Cardiac muscle cell (in vitro differentiated cells and primary cell): ENCODE results near the gene PSMC2. TPM values are rescaled to one million over a fixed set of nuclear protein-coding genes. Genes with fewer than 3 reads are reported as not detected.
A peak's percentile ranks its signal among the peaks of the same experiment; 100 is the strongest.

Experiments used
- DNase-seq, 2 donors: peaks; one replicate each; pipeline versions ENCODE4 v3.0.0 to v3.0.0-alpha.2; 2010 to 2017; ENCODE audit warnings: low read depth in 1 of 2, low spot score in 1 of 2
- H3K27ac ChIP-seq: fragments of 200-600 bp; sonication (generic); 2 replicates; pipeline ENCODE4 v1.5.1; 2016
- H3K27me3 ChIP-seq: fragments of 200-600 bp; sonication (generic); 2 replicates; pipeline ENCODE4 v1.6.0; 2016; ENCODE audit warnings: control low read depth
- H3K36me3 ChIP-seq: fragments of 200-600 bp; sonication (generic); 2 replicates; pipeline ENCODE4 v1.5.1; 2016; ENCODE audit warnings: control low read depth
- H3K4me1 ChIP-seq: fragments of 200-600 bp; sonication (generic); 2 replicates; pipeline ENCODE4 v1.8.1; 2017; ENCODE audit warnings: low read depth, mild to moderate bottlenecking, mixed run types
- H3K4me3 ChIP-seq: fragments of 200-600 bp; sonication (generic); 2 replicates; pipeline ENCODE4 v1.5.1; 2016; ENCODE audit warnings: mild to moderate bottlenecking
- H3K9me3 ChIP-seq: fragments of 200-600 bp; sonication (generic); 2 replicates; pipeline ENCODE4 v1.5.1; 2017; ENCODE audit warnings: low read depth, mild to moderate bottlenecking, control low read depth
- CTCF ChIP-seq: IDR thresholded peaks from 2 replicates; pipeline ENCODE4 v1.5.1; 2012; ENCODE audit warnings: low read depth, mild to moderate bottlenecking, low read length
- polyA plus RNA-seq: library from polyadenylated mRNA; unstranded; fragments of >200 nt; fragmentation: Nextera tagmentation; extraction: Ambion mirVana; gene quantifications from 2 replicates; pipeline ENCODE4 v1.2.1, GENCODE V29; 2016
- total RNA-seq: library from RNA; depleted of rRNA; stranded (reverse); fragments of >200 nt; gene quantifications from 2 replicates; pipeline ENCODE4 v1.2.3, GENCODE V29; 2016

Gene PSMC2
- total and polyA plus RNA-seq, 2 experiments from 2014 or later = 75.6 to 156 TPM

GRCh38 chr7:103338864-103339263 lies 8.6 kb upstream of the PSMC2 start:
- H3K36me3 ChIP-seq = peaks cover 44% of the 10 kb centered on the region
- no peak for TF ChIP-seq CTCF

DNA sequence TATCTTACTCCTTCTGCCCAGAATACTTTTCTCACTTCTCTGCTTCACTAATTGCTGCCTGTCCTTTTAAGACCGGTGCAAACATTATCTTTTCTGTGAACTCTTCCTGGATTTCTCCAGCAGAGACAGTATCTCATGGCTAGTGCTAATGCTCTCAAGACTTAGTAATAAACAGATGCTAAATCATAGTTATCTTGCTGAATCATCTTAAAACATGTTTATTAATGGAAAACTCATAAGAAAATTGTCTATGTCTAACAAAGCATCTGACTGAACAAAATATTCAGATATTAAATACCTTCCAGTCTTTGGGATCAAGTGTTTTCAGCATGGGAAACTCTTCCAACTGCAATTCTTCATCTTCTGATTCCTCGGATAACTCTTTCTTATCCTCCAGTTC lies 6.0 kb upstream of the PSMC2 start:
- Histone ChIP-seq H3K27ac (peak overlapping the region; percentile 5), H3K4me3 (no peak overlapping the region), H3K27me3 (no peaks in the 10 kb centered on the region), H3K9me3 (no peaks in the 10 kb centered on the region), H3K36me3 (peaks cover 34% of the 10 kb centered on the region), H3K4me1 (peaks cover 4% of the 10 kb centered on the region)
- DNase-seq = no peak
- TF ChIP-seq CTCF = no peak

More at GRCh38 chr7:103338864-103339263, 8.6 kb upstream of the PSMC2 start:
- H3K4me1 ChIP-seq = peaks cover 4% of the 10 kb centered on the region
- no peak overlapping the region for H3K4me3 ChIP-seq
- no peaks in the 10 kb centered on the region for H3K9me3 ChIP-seq
- no peak overlapping the region for H3K27ac ChIP-seq
- no peaks in the 10 kb centered on the region for H3K27me3 ChIP-seq
- DNase-seq = no peak

DNA sequence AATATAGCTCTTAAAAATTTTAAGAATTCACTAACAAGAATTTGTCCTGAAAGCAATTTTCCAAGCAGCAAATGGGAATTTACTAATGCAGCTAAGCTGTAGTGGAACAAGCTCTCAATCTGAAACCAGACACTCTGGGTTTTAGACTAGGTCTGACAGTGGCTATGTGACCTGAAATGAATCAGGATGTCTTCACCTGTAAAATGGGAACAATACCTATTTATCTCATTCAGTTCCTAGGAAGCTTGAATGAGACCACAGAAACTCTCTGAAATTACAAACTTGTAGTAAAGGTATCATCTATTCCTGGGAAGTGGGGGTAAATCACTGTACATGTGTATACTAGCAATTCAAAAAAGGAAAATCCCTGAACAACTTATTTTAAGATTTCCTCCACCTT lies 4.1 kb upstream of the PSMC2 start:
- no peak for DNase-seq
- H3K4me1 ChIP-seq = peaks cover 5% of the 10 kb centered on the region
- no peak overlapping the region for H3K27ac ChIP-seq
- peaks cover 19% of the 10 kb centered on the region for H3K36me3 ChIP-seq
- H3K27me3 ChIP-seq = no peaks in the 10 kb centered on the region
- peak overlapping the region; percentile 86 for H3K4me3 ChIP-seq
- no peaks in the 10 kb centered on the region for H3K9me3 ChIP-seq
- no peak for TF ChIP-seq CTCF

DNA sequence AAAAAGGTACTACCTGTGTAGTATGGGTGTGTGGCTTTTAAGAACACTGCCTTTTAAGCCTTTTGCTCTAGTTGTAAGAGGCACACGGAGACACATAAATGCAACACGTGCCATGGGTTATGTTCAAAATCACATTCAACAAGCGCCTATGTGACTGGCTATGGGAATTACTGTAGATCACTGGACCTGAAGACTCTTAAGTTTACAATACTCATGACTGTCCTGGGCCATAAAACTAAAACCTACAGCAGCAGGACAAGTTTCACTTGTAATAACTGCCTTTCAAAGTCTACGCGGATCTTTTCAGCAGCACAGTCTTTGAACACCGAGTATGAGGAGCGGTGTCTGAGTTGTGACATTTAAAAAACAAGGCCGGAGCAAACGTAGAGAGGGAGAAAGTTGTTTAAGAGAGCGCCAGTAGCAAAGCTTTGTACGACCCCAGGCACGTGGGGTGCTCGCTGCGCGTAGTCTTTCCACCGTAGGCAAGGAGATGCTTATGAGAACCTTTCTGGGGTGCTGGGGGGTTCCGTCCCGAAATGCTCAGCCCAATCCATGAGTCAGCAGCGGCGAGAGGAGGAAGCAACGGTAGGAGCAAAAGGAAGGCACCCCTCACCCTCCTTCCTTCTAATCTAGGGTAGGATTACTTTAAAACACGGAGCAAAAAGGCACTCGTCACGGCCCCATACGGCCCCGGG lies 3.5 kb upstream of the PSMC2 start:
- peak overlapping the region; percentile 76 for H3K27ac ChIP-seq
- peak; percentile 23 for DNase-seq
- no peaks in the 10 kb centered on the region for H3K9me3 ChIP-seq
- peak overlapping the region; percentile 86 for H3K4me3 ChIP-seq
- TF ChIP-seq CTCF = no peak
- H3K27me3 ChIP-seq = no peaks in the 10 kb centered on the region
- peaks cover 7% of the 10 kb centered on the region for H3K4me1 ChIP-seq
- H3K36me3 ChIP-seq = peaks cover 19% of the 10 kb centered on the region

DNA sequence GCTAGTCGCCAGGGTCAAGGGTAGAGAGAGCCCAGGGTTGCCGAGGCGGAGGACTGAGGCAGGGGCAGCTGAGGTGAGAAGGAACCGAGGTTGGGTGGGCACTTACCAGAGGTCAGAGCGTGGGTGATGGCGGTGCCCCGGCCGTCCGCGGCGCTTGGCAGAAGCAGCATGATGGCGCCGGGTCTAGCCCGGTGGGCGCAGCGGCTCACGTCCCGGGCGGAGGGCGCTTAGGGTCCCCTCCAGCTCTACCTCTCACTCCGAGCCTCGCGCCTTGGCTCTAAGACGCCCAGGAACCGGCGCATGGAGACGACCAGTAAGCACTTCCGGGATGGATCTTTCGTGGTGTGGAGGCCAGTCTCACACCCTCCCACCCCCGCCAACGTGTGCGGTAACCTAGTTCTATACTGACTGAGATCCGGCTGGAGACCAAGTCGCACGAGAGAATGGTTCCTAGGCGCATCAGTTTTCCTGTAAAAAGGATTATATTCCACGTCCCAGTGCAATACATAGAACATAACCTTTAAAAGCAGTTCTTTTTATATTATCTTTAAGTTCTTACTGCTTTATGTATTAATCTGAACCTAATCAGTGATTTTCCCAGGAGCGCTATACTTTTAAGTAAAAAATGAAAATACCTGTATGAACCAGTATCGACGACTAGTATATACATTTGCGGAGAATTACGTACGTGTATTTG lies 2.8 kb upstream of the PSMC2 start, which contains the start of gene DNAJC2:
TSS of gene DNAJC2 (minus strand) at position 315 of the 697 bp plus-strand sequence. CDS start at position 170, 145 bp downstream.
- peak; percentile 94 to 97 for DNase-seq

More for the DNA sequence above, 2.8 kb upstream of the PSMC2 start, which contains the start of gene DNAJC2:
- Histone ChIP-seq H3K27ac (peak within 1 kb of the TSS; percentile 76), H3K4me3 (peak within 1 kb of the TSS; percentile 86), H3K4me1 (peaks cover 10% of the 10 kb centered on the region), H3K36me3 (peaks cover 15% of the 10 kb centered on the region), H3K9me3 (no peaks in the 10 kb centered on the region), H3K27me3 (no peaks in the 10 kb centered on the region)
- no peak for TF ChIP-seq CTCF
